ENCODE results near the gene PID1. TPM values are rescaled to one million over a fixed set of nuclear protein-coding genes. Genes with fewer than 3 reads are reported as not detected.

Gene PID1
- total RNA-seq, 1 donor from 2014 or later, result 1.4 TPM

- Mint-ChIP-seq H3K27ac (no peak overlapping the region), H3K4me1 (no peaks in the 10 kb centered on the region), H3K4me3 (no peak overlapping the region), H3K36me3 (no peaks in the 10 kb centered on the region), H3K27me3 (ENCODE audit: insufficient read depth, low read depth) (no peaks in the 10 kb centered on the region), H3K9me3 (peaks cover 12% of the 10 kb centered on the region)
- no peaks in the 10 kb centered on the region for H3K4me1 ChIP-seq
- H3K27ac ChIP-seq, result no peak overlapping the region
- H3F3A ChIP-seq (ENCODE audit: low read depth), result no peaks in the 10 kb centered on the region
- H4K20me1 ChIP-seq (ENCODE audit: low read depth), result no peaks in the 10 kb centered on the region
- no peaks in the 10 kb centered on the region for H3K27me3 ChIP-seq
- no peak overlapping the region for H2AFZ ChIP-seq (replicated peaks)
- no peak overlapping the region for H3K4me3 ChIP-seq
- no peaks in the 10 kb centered on the region for H3K79me2 ChIP-seq (ENCODE audit: low read depth)
- no peak overlapping the region for H3K9ac ChIP-seq
- no peaks in the 10 kb centered on the region for H3K36me3 ChIP-seq
- no peak for DNase-seq (ENCODE audit: low spot score)
- no peak overlapping the region for H3K4me2 ChIP-seq
- no peak for TF ChIP-seq EZH2 (IDR thresholded peaks at IDR 0.05)
- TF ChIP-seq EZH2phosphoT487 (IDR thresholded peaks at IDR 0.05), result no peak
- H3K9me3 ChIP-seq (ENCODE audit: low read depth), result no peaks in the 10 kb centered on the region
Observed at GRCh38 chr2:229261599-229261998, 9.5 kb downstream of the PID1 start.

- no peak overlapping the region for H3K9ac ChIP-seq
- H3K27me3 ChIP-seq, result no peaks in the 10 kb centered on the region
- no peaks in the 10 kb centered on the region for H3F3A ChIP-seq (ENCODE audit: low read depth)
- Mint-ChIP-seq H3K27me3 (ENCODE audit: insufficient read depth, low read depth) (no peaks in the 10 kb centered on the region), H3K4me1 (no peaks in the 10 kb centered on the region), H3K27ac (no peak overlapping the region), H3K36me3 (no peaks in the 10 kb centered on the region), H3K9me3 (peaks cover 12% of the 10 kb centered on the region), H3K4me3 (no peak overlapping the region)
- no peak overlapping the region for H3K4me2 ChIP-seq
- no peak for TF ChIP-seq CTCF (IDR thresholded peaks at IDR 0.05)
- TF ChIP-seq EZH2 (IDR thresholded peaks at IDR 0.05), result no peak
- TF ChIP-seq EZH2phosphoT487 (IDR thresholded peaks at IDR 0.05), result no peak
- DNase-seq (ENCODE audit: low spot score), result no peak
- no peak overlapping the region for H3K4me3 ChIP-seq
- H2AFZ ChIP-seq (replicated peaks), result no peak overlapping the region
- no peaks in the 10 kb centered on the region for H4K20me1 ChIP-seq (ENCODE audit: low read depth)
- no peaks in the 10 kb centered on the region for H3K36me3 ChIP-seq
- no peak overlapping the region for H3K27ac ChIP-seq
- no peaks in the 10 kb centered on the region for H3K4me1 ChIP-seq
- no peaks in the 10 kb centered on the region for H3K9me3 ChIP-seq (ENCODE audit: low read depth)
- H3K79me2 ChIP-seq (ENCODE audit: low read depth), result no peaks in the 10 kb centered on the region
Observed at GRCh38 chr2:229261076-229261475, 10.0 kb downstream of the PID1 start.

- Histone ChIP-seq H3K4me3 (no peak overlapping the region), H3K79me2 (ENCODE audit: low read depth) (no peaks in the 10 kb centered on the region), H3K27ac (no peak overlapping the region), H3K27me3 (no peaks in the 10 kb centered on the region), H3K4me2 (no peak overlapping the region), H3K9me3 (ENCODE audit: low read depth) (no peaks in the 10 kb centered on the region), H3K4me1 (no peaks in the 10 kb centered on the region), H3F3A (ENCODE audit: low read depth) (no peaks in the 10 kb centered on the region), H4K20me1 (ENCODE audit: low read depth) (no peaks in the 10 kb centered on the region), H3K9ac (no peak overlapping the region), H2AFZ (replicated peaks) (no peak overlapping the region), H3K36me3 (no peaks in the 10 kb centered on the region)
- TF ChIP-seq EZH2 (IDR thresholded peaks at IDR 0.05), result no peak
- TF ChIP-seq EZH2phosphoT487 (IDR thresholded peaks at IDR 0.05), result no peak
- no peak for TF ChIP-seq CTCF (IDR thresholded peaks at IDR 0.05)
- Mint-ChIP-seq H3K36me3 (no peaks in the 10 kb centered on the region), H3K4me3 (no peak overlapping the region), H3K27me3 (ENCODE audit: insufficient read depth, low read depth) (no peaks in the 10 kb centered on the region), H3K4me1 (no peaks in the 10 kb centered on the region), H3K27ac (no peak overlapping the region), H3K9me3 (peaks cover 13% of the 10 kb centered on the region)
- no peak for DNase-seq (ENCODE audit: low spot score)
Observed at GRCh38 chr2:229257985-229258384, 13.1 kb downstream of the PID1 start.

- peaks cover 10% of the 10 kb centered on the region for H3K9me3 Mint-ChIP-seq
- no peaks in the 10 kb centered on the region for H4K20me1 ChIP-seq (ENCODE audit: low read depth)
- H3K4me3 ChIP-seq, result no peak overlapping the region
- no peak overlapping the region for H3K27ac Mint-ChIP-seq
- no peak overlapping the region for H3K4me3 Mint-ChIP-seq
- no peaks in the 10 kb centered on the region for H3K27me3 Mint-ChIP-seq (ENCODE audit: insufficient read depth, low read depth)
- H3K27ac ChIP-seq, result no peak overlapping the region
- H3K4me1 ChIP-seq, result peaks cover 5% of the 10 kb centered on the region
- no peak overlapping the region for H3K9ac ChIP-seq
- H3K27me3 ChIP-seq, result no peaks in the 10 kb centered on the region
- DNase-seq (ENCODE audit: low spot score), result peak; percentile 14
- H2AFZ ChIP-seq (replicated peaks), result no peak overlapping the region
- no peaks in the 10 kb centered on the region for H3F3A ChIP-seq (ENCODE audit: low read depth)
- TF ChIP-seq EZH2phosphoT487 (IDR thresholded peaks at IDR 0.05), result no peak
- no peak for TF ChIP-seq CTCF (IDR thresholded peaks at IDR 0.05)
- TF ChIP-seq EZH2 (IDR thresholded peaks at IDR 0.05), result no peak
- no peaks in the 10 kb centered on the region for H3K4me1 Mint-ChIP-seq
- H3K9me3 ChIP-seq (ENCODE audit: low read depth), result no peaks in the 10 kb centered on the region
- no peaks in the 10 kb centered on the region for H3K79me2 ChIP-seq (ENCODE audit: low read depth)
- no peaks in the 10 kb centered on the region for H3K36me3 ChIP-seq
- H3K36me3 Mint-ChIP-seq, result no peaks in the 10 kb centered on the region
- H3K4me2 ChIP-seq, result no peak overlapping the region
Observed at GRCh38 chr2:229256376-229256775, 14.7 kb downstream of the PID1 start.

Data from neural progenitor cell (in vitro differentiated cells).